ENCODE data around the gene MAL. TPM values are rescaled to one million over a fixed set of nuclear protein-coding genes. Genes with fewer than 3 reads are reported as not detected.

The MAL gene
- total and polyA plus RNA-seq, 2 of the 8 experiments (the other 6 are each of a cell fraction or from before 2014, with no cell fraction given), result not detected

- H3K14ac ChIP-seq (ENCODE audit: insufficient read length), result no peak overlapping the region
- H2BK5ac ChIP-seq (ENCODE audit: low read depth, low read length), result no peak overlapping the region
- no peak for TF ChIP-seq SP1 (IDR thresholded peaks at IDR 0.05; ENCODE audit: low read depth, low read length)
- no peak for TF ChIP-seq SAP30 (IDR thresholded peaks at IDR 0.05; ENCODE audit: insufficient read depth, insufficient replicate concordance, low read length)
- no peak for TF ChIP-seq JUN (IDR thresholded peaks at IDR 0.05; ENCODE audit: low read depth, low read length)
- no peak for TF ChIP-seq RNF2 (IDR thresholded peaks at IDR 0.05; ENCODE audit: borderline replicate concordance, low read depth, low read length, missing control alignments, poor library complexity, severe bottlenecking)
- 90% methylated on average over 2 of the region's 2 CpGs; no CpG with 5 or more reads in 1 of the 2 experiments for WGBS, 2 experiments (ENCODE audit: extremely low coverage in 1 of 2, insufficient coverage in 1 of 2, insufficient read length in 1 of 2, insufficient replicate concordance in 2 of 2, low coverage in 1 of 2, low lambda C conversion rate in 2 of 2, missing lambda C conversion rate in 1 of 2)
- no peaks in the 10 kb centered on the region for H3K23me2 ChIP-seq (ENCODE audit: low read depth, low read length)
- no peaks in the 10 kb centered on the region for H3K79me1 ChIP-seq (ENCODE audit: low read depth, low read length)
- H4K91ac ChIP-seq (replicated peaks; ENCODE audit: insufficient read length, low read length), result no peak overlapping the region
- peaks cover 72 to 92% of the 10 kb centered on the region in 2 experiments for H3K9me3 ChIP-seq (ENCODE audit: insufficient read depth in 2 of 2, low read depth in 1 of 2, low read length in 1 of 2)
- POLR2A ChIA-PET (ENCODE audit: partially characterized antibody), result no interaction called here
- no peak overlapping the region for H3K18ac ChIP-seq (ENCODE audit: extremely low read depth, low read length)
- H3K27ac ChIP-seq (ENCODE audit: low read depth, low read length), result no peak overlapping the region
- no peaks in the 10 kb centered on the region for H4K20me1 ChIP-seq (replicated peaks in 1 of 2; ENCODE audit: control insufficient read depth in 1 of 2, insufficient read depth in 2 of 2, low read length in 2 of 2)
- CTCF ChIA-PET (ENCODE audit: partially characterized antibody), result interaction anchor here (1.4 kb wide), 1 partner anchor 12 kb away, joined by 3 read pairs; no protein-coding TSS in a partner anchor
- H3K79me2 ChIP-seq (ENCODE audit: control insufficient read depth in 1 of 2, insufficient read depth in 2 of 2, low read length in 2 of 2), result no peaks in the 10 kb centered on the region
- FAIRE-seq, result no peak
- H3K4me2 ChIP-seq (ENCODE audit: insufficient read depth in 1 of 2, low read depth in 2 of 2, low read length in 2 of 2), result no peak overlapping the region
- H2AK5ac ChIP-seq (ENCODE audit: low read depth, low read length), result no peak overlapping the region
- no peak overlapping the region for H3K23ac ChIP-seq (ENCODE audit: insufficient read length)
- H4K8ac ChIP-seq (ENCODE audit: extremely low read depth, insufficient read depth, low read length), result no peak overlapping the region
- no peak overlapping the region for H4K5ac ChIP-seq (ENCODE audit: insufficient read length, low read depth, low read length)
- H2AFZ ChIP-seq (ENCODE audit: low read length), result no peak overlapping the region
- no peaks in the 10 kb centered on the region; a peak in 1 of 7 replicates for H3K4me1 ChIP-seq (replicated peaks in 1 of 4; ENCODE audit: control insufficient read depth in 3 of 4, insufficient read depth in 4 of 4, low read length in 3 of 4)
- no peak overlapping the region for H3K9ac ChIP-seq (replicated peaks in 1 of 4; ENCODE audit: extremely low read depth in 1 of 4, low read depth in 3 of 4, low read length in 3 of 4)
- peaks cover 0 to 2% (median 0%) of the 10 kb centered on the region in 4 experiments; a peak in 1 of 7 replicates for H3K27me3 ChIP-seq (replicated peaks in 1 of 4; ENCODE audit: control insufficient read depth in 3 of 4, extremely low read depth in 1 of 4, insufficient read depth in 3 of 4, low read length in 3 of 4)
- H3K4ac ChIP-seq (replicated peaks; ENCODE audit: insufficient read length, low read depth, low read length), result no peak overlapping the region
- H3K4me3 ChIP-seq (ENCODE audit: extremely low read depth in 1 of 4, insufficient read depth in 2 of 4, low read depth in 3 of 4, low read length in 4 of 4), result no peak overlapping the region
- H2BK20ac ChIP-seq (ENCODE audit: low read length), result no peak overlapping the region
- DNase-seq (ENCODE audit: low read depth in 1 of 2, low spot score in 2 of 2), result no peak
- no peak overlapping the region for H3K56ac ChIP-seq (replicated peaks; ENCODE audit: insufficient read length, low read depth, low read length)
- H2BK15ac ChIP-seq (ENCODE audit: low read length), result no peak overlapping the region
- no peak overlapping the region for H2BK12ac ChIP-seq (ENCODE audit: low read depth, low read length)
- no peak overlapping the region for H2BK120ac ChIP-seq (replicated peaks; ENCODE audit: low read depth, low read length)
- no peaks in the 10 kb centered on the region for H3K36me3 ChIP-seq (ENCODE audit: control insufficient read depth in 2 of 4, insufficient read depth in 4 of 4, low read length in 3 of 4)
Measured at GRCh38 chr2:95001701-95002100, 23.8 kb upstream of the MAL start.

Measured in H1 (cell line).